HG02588 (cell line): ENCODE measurements around the gene NPLOC4.

Experiments
- ATAC-seq: cut with Tn5 transposase; IDR thresholded peaks from one replicate; pipeline ENCODE4 v1.9.1; 2021; ENCODE audit warnings: mild to moderate bottlenecking, moderate library complexity; ENCODE audit not compliant: unreplicated experiment

Gene NPLOC4

DNA sequence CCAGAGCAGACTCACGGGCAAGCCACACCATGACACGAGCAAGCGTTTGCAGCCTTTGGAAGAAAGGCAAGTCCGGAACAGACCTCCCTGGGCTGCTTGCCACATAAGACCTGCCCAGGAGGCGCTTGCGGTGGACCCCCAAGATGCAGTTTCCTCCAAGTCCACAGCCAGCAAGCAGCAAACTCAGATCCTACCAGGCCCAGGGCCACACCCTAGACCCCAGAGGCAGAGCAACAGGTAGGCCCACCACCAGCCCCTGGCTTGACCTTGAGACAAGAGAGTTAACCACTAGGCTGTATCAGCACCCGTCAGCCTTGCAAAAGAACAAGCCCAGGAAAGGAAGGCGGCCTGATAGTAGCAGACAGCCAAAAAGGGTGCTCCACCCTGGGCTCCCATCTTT is 87.1 kb downstream of the NPLOC4 start:
- no peak for ATAC-seq

DNA sequence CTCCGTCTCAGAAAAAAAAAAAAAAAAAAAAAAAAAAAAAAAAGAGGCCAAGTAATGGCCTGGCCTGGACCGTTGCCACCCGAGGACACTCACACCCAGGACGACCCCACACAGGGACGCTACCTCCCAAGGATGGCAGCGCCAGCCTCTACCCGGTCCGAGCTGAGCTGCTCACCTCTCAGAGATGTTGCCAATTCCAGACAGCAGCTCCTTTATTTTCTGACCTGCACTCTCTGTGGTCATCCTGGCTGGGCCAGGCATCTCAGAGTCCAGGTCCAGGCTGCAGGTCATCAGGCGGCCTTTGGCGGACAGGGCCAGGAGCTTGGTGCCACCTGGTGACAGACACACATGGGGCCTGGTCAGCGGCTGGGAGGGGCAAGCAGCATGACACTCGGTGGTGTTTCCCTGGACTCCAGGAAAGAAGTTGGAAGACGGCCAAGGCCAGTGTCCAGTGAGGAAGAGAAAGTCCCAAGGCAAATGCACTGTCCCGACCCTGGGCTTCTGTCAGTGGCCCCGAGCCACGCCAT is 87.8 kb downstream of the NPLOC4 start:
- no peak for ATAC-seq

DNA sequence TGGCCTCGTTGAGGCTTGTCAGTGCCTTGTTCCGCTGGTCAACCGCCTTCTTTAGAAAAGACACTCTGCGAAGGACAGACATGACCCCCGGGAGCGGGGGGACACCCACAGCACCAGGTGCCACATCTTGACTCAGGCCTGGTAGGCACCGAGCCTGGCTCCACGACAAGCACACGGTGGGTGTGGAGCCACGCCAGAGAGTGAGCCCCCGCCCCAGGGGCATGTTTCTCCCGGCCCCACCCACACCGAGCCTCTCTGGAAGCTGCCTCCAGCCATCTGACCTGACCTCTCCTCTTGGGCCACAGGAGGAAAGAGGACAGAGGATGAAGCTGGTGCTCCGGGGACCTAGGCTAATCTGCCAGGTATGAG is 89.3 kb downstream of the NPLOC4 start:
- ATAC-seq: no peak

DNA sequence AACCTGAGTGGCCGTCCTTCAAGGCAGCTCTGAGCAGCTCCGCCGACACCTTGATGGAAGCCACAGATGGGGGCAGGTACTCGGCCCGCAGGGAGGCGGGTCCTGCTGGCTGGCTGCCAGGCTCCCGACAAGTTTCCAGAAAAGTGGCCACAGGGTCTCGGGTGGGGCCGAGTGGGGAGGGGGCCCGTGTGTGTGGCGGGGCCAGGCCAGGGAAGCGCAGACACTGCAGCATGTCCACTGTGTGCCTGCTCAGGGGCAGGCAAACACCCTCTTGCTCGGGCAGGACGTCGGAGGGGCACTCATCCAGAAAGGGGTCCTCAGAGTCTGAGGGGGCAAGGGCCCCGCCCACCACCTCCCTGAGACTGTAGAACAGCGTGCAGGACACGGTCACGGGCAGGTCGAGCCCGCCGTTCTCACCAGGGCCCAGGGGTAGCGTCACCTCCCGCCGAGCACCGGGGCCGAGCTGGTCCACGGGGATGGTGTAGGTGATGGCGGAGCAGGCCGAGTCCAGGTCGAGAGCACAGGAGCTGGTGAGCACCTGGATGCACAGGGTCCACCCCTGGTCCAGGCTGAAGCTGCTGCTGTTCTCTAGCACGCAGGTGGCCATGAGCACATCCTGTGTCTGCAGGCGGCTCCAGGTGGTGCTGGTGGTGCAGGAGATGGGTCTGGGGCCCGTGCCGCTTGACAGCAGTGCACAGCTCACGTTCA is 89.9 kb downstream of the NPLOC4 start:
- no peak for ATAC-seq

DNA sequence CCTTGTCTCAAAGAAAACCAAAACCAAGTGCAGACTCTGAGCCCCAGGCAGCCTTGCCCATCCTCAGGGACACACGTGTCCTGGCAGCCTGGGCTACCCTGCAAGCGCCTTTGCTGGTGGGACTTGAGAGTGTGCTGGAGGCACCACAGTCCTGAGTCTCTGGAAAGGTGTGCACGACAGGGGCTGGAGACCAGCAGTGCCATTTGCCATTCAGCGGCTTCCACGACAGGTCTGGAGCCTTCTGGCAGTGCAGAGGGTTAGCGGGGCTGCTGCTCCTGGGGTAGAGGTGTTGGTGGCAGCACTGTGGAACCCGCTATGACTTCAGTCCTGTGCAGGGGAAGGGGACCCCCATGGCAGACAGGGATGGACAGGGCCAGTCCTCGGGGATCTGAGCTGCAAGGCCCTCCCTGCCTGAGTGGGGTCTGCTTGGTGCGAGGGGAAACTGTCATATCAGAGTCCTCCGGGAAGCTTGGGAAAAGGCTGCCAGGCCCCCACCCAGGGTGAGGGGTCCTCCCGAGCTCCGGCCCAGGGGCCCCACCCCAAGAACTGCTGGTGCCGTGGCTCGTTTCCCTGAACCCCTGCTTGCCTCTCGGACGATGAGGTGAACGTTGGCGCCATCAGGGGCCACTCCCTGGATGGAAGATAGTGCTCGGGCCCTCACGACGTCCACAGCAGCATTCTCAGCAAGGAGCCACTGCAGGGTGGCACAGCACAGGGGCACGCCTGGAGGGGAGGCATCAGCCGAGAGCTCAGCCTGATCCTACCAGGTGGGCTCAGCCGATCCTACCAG is 91.6 kb downstream of the NPLOC4 start:
- ATAC-seq: no peak

DNA sequence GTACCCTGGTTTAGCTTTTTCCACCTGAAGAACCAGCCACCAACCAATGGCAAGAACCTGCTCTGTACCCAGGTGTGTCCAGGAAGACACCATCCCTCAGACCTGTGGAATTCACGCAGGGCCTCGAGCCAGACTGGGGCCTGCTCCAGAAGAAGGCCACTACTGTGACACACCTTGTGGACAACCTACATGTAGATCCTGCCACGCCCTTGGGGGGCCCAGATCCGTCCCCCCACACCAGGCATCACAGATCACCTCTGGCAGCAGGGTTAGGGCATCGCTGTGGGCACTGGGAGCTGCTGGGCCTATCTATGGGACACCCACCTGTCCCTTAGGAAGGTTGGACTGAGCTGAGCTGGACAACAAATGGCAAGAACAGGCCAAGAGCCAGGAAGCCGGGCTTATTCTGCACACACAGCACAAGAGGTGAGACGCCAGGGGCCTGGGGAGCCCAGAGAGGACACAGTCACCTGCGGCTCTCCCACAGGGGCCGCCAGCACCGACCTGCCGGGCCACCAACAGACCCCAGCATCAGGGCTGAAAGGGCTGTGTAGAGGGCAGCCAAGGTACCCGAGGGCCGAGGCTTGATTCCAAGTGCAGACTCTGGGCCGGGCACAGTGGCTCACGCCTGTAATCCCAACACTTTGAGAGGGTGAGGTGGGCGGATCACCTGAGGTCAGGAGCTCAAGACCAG is 92.5 kb downstream of the NPLOC4 start:
- no peak for ATAC-seq

DNA sequence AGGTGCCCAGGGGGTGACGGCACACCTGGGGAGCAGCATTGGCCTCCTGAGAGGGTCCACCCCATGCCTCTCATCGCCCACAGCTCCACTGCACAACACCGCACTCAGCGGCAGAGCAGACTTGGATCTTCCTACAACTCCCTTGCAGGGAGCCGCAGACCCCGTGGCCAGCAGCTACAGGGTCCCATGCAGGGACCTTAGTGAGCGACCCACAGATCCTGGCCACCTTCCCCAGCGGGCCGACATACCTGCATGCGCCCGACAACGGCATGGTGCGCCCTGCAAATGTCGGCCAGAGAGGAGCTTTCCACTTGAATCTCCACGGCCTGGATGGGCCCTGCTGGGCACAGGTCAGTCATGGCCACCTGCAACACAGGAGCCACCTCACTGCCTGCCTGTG is 93.2 kb downstream of the NPLOC4 start:
- ATAC-seq: no peak

DNA sequence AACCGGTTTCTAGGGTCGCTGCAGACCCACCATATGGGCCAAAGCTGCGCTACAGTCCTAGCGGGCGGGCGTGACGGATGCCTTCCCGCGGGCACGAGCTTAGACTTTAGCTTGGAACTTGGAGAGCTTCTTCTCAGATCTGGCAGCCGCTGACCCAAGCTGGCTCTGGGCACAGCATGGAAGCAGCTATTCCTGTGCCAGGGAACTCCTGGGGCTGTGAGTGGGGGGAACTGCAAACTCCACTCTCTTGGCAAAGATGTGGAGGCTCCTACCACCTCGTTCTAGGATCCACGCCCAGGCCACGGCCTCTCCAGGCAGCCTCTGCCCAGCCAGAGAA is 93.6 kb downstream of the NPLOC4 start:
- no peak for ATAC-seq

DNA sequence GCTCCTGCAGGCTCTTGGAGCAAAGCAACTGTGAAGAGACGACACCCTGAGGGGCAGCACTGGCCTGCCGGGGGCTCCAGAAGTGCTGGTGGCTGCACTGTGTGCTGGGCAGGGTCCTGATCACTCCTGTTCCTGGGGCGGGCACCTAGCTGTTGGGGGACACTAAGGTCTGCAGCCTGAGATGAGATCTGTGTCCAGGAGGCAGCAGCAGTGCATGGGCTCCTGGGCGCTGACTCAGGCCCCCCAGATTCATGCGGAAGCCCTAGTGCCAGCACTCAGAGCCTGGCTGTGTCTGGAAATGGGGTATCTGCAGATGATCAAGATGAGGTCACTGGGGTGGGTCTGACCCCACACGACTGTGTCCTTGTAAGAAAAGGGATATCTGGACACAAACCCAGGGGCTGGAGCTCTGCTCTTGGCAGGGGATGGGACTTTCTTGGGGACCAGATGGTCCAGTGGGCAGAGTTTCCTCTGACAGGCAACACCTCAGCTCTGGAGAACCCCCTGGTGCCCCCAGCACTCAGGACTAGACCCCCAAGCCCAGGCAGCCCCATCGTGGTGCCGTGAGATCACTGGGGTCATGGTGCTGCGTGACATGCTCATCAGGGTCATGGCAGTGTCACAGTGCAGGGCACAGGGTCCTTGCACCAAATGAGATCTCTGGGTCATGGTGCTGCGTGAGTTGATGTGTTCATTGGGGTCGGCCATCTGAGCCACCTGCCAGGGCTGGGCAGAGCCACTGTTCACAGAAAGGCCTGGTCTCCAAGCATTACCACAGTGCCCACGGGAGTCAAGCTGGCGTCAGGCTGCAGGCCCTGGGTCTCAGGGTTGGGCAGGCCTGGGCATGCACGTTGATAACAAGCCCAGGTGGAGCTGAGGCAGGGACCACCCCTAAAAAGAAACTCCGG is 94.2 kb downstream of the NPLOC4 start:
- ATAC-seq: no peak

DNA sequence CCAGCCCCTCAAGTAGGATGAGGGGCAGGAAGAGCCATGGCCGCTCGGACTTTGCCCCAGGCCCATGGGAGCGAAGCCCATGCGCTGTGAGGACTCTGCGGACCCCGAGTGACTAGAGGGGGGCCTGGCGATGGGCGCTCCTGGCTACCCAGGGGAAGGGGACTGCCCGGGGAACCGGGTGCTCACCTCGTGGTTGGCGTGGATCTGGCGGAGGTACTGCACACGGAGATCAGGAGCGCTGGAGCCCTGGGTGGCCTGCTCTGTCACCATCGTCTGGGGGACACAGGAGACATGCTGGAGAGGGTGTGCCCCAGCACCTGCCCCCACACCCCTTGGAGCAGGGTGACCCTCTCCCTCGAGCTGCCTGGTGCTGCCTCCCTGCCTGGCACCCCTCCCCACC is 95.8 kb downstream of the NPLOC4 start:
- no peak for ATAC-seq

DNA sequence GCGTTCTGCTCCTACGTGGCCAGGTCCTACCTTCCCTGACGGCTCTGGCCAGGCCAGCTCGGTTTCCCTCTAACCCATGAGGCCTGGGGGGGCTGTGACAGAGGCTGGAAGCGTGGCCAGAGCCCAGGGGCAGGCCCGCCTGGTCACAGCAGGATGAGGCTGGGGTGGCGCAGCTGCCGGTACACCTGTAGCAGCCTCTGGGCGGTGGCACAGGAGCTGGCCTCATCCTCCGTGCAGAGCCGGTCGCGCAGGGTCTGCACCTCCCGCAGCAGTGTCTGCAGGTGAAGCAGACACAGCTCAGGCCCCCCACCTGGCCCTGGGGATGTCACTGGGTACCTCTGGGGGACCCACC is 96.3 kb downstream of the NPLOC4 start:
- no peak for ATAC-seq

DNA sequence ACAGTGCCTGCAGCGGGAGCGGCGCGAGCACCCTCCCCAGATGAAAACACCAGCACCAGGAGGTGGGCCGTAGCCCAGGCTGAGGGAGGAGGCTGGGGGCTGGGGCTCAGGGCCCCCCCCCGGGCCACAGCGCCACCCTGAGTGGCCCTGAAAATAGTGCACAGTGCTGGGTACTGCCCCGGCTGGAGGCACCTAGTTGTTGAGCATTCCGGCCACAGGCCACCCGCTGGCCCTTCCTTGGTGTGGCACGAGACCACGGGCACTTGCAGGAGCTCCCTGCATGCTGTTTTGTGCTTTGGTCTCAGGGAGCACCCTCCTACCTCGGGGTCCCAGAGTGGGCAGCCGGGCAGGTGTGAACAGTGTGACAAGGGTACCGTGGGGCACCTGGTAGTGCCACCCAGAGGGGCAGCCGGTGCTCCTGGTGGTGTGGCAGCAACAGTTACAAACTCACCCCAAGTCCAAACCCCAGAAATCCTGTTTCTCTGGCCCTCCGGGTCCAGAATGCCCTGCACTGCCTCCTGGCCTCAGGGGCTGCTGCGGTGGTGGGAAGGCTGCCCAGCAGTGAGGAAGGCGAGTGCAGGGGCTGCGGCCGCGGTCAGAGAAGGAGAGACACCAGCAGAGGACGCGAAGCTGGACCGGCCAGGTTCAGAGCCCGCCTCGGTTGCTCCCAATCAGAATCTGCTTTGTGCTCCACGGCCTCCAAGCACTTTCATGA is 96.8 kb downstream of the NPLOC4 start:
- ATAC-seq: no peak

DNA sequence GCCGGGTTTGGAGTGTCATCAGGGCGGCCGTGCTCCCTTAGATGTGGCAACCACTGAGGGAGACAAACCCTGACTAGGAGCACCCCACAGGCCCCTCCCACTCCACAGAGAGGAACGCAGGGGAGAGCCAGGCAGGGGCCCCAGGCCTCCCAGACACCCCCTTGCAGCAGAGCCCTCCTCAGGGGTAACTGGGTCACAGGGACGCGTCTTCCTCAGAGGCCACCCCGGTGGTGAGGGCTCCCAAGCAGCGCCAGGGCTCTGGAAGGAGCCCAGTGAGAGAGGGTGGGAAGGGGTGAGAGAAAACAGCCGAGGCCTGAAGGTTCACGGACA is 97.4 kb downstream of the NPLOC4 start:
- no peak for ATAC-seq

DNA sequence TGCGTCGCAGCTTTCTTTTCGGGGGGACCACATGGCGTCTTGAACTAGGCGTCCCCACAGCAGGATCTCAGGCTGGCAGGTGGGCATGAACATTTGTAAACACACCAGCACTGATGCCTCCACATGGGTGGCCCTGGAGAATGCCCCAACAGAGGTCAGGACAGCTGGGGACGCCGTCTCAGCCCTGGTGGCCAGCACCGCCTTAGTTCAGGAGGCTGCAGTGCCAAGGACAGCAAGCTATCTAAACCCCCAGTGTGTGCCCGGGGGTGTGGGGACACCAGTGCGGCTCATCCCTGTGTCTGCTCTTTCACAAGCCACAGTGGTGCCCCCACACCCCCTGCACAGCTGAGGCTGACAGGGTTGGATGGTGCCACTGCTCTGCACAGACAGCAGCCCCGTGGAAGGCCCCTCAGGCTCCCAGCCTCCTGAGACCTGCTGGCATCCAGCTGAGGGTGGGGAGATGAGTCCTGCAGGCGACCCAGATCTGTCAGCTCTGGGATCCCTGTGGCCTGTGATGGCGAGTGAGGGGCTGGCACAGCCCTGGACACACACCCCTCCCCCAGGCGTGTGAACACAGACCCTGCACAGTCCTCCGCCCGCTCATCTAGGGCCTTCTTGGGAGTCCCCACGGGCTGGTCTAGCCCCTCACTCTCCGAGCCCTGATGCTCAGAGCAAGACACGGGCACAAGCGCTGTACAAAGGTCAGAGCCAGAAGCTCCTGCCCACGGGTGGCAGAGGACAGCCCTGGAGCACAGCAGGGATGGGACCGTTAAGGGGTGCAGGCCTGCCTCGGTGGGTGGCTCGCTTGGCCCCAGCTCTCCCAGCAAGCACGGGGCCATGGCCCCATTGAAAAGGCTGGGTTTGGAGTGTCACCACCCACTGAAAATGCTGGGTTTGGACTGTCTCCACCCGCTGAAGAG is 98.0 kb downstream of the NPLOC4 start:
- no peak for ATAC-seq

DNA sequence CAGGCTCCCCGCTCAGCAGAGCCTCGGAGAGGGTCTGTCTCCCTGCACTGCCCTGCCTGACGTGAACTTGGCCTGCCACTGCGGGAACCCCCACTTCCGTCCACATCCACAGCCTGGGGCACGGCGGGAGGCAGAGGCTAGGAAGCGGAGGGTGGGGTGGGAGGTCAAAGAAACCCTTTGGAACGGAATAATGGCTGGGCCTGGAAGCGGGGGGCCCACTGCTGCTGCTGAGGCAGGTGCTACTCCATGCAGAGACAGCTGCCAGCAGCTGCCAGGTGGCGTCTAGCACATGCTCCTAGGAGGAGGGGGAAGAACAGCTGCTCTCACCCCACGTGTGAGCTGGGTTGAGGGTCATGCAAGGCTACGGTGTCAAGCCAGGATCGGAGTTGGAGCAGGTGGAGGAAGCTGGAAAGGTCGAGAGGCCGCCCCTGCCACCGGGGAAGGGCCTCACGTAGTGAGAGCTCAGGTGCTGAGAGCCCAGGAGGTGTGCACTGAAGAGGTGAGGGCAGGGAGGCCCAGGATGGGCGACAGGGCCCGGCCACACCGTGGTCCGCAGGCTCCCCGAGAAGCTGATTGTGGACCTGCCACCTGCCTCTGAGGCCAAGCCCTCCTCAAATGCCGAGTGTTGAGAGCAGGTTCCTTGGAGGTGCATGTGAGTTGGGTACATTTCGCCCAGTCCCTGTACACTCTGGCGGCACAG is 98.9 kb downstream of the NPLOC4 start:
- no peak for ATAC-seq

DNA sequence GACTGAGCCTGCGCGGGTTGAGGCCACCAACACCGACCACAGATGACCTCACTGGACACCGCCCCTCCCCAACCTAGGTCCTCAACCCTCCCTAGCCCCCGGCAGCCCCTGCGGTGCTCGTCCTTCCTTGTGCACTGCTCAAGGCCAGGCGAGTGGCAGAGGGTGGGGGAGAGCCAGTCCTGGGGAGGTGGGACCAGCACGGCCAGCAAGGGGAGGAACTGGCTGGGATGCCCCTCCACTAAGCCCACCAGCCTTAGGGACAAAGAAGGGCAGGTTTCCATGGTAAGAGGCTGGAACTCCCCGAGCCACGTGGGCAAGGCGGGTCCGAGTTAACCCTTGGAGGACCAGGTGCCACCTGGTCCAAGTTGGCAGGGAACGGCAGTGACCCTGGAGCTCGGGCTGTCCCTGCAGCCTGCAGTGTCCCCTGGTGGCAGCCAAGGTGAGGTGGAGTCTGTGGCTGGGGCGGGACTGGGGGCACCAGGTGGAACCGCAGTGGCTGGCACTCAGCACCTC is 99.5 kb downstream of the NPLOC4 start:
- no peak for ATAC-seq

DNA sequence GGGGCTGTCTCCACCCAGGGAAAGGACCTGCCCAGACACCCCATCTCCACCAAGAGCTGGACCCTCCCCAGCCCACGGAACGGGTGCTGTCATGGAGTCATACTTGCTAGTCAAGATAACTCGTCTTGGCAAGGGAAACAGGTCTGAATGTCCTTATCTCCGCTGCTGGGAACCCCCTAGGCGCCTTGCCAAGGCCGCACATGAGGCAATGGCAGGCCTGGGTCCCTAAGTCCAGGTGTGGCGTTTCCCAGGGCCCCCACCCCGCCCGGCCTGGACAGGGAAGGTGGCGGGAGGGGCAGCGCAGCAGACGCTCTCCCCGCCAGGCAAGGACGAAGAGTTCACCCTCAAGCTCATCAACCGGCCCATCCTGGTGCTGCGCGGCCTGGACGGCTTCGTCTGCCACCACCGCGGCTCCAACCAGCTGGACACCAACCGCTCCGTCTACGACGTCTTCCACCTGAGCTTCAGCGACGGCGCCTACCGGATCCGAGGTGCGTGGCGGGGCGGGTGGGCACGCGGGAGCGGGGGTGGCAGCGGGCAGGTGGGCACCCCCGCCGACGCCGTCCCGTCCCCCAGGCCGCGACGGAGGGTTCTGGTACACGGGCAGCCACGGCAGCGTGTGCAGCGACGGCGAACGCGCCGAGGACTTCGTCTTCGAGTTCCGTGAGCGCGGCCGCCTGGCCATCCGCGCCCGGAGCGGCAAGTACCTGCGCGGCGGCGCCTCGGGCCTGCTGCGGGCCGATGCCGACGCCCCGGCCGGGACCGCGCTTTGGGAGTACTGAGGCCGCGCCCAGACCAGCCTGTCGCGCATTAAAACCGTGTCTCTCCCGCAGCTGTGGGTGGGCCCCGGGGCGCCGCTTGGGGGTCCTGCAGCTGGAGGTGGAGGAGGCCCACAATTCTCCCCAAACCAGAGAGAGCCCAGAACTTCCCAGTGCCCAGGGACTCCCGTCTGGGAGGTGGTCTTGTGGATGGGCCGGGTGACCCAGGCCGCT is 100.3 kb downstream of the NPLOC4 start:
- ATAC-seq: no peak
